K562 (cell line): ENCODE measurements around the gene NFATC1. TPM values are rescaled to one million over a fixed set of nuclear protein-coding genes. Genes with fewer than 3 reads are reported as not detected.

Experiments used
- ATAC-seq: fragments of 200-7000 bp; cut with Tn5 transposase; 3 replicates; pipeline ENCODE4 v1.9.1; 2020; ENCODE audit warnings: moderate library complexity
- BruUV-seq: library from RNA; stranded (reverse); fragments of 400-500 nt; replicated peaks from 2 replicates; lab custom pipeline; 2021; lab: Mats Ljungman, UMichigan
- CTCF ChIA-PET: fragments of 300-600 bp; formaldehyde crosslinking; extraction: SDS; loops from one replicate; lab custom pipeline; 2021; ENCODE audit warnings: low intra/inter-chr PET ratio; lab: Yijun Ruan, JAX
- POLR2A ChIA-PET: fragments of 300-600, 350-650 bp; sonication (Branson Sonifier 250); formaldehyde crosslinking; extraction: SDS; loops from one replicate; lab custom pipeline; 2021; ENCODE audit warnings: antibody characterized with exemption, inconsistent platforms; lab: Yijun Ruan, JAX
- DNase-seq, 4 experiments: peaks; one replicate each; pipeline versions ENCODE4 v3.0.0 to v3.0.0-alpha.2; 2011 to 2018; ENCODE audit warnings: low spot score in 3 of 4, mixed read lengths in 3 of 4; ENCODE audit errors: extremely low read depth in 1 of 4
- FAIRE-seq: peaks from 2 replicates; lab custom pipeline; 2011; peaks lifted over from hg19 to GRCh38; lab: Jason Lieb, UNC
- H2AFZ ChIP-seq: 2 replicates; pipeline ENCODE4 v1.6.0; 2011; ENCODE audit warnings: low read depth, low read length, control low read depth, inconsistent platforms
- H3K27ac ChIP-seq: fragments of 200-600 bp; 3 replicates; pipeline ENCODE4 v1.8.0; 2011; ENCODE audit warnings: low read depth, mild to moderate bottlenecking, control low read depth, inconsistent platforms, low read length, moderate library complexity, mixed read lengths; ENCODE audit errors: extremely low read depth
- H3K27me3 ChIP-seq, 2 experiments: fragments of 300-600 bp in 1 of 2; 2 replicates in 1 of 2; 3 replicates in 1 of 2; pipeline versions ENCODE4 v1.6.0 to v1.8.0; 2011; ENCODE audit warnings: inconsistent platforms in 2 of 2, low read length in 2 of 2, mild to moderate bottlenecking in 1 of 2, mixed read lengths in 1 of 2, moderate library complexity in 1 of 2; ENCODE audit not compliant: control insufficient read depth in 2 of 2, insufficient read depth in 2 of 2
- H3K36me3 ChIP-seq: fragments of 300-600 bp; 3 replicates; pipeline ENCODE4 v1.8.0; 2011; ENCODE audit warnings: mild to moderate bottlenecking, low read length, inconsistent platforms; ENCODE audit not compliant: control insufficient read depth, insufficient read depth
- H3K4me1 ChIP-seq, 2 experiments: fragments of 200-600 bp in 1 of 2; replicated peaks in 1 of 2; 2 replicates in 1 of 2; 3 replicates in 1 of 2; pipeline versions ENCODE4 v1.5.1 to v1.8.0; 2011; ENCODE audit warnings: inconsistent platforms in 2 of 2, low read length in 2 of 2, mild to moderate bottlenecking in 1 of 2, mixed read lengths in 1 of 2, moderate library complexity in 1 of 2; ENCODE audit not compliant: control insufficient read depth in 2 of 2, insufficient read depth in 2 of 2
- H3K4me2 ChIP-seq: 2 replicates; pipeline ENCODE4 v1.6.1; 2011; ENCODE audit warnings: low read length, control low read depth, inconsistent platforms, mixed read lengths; ENCODE audit not compliant: insufficient read depth
- H3K4me3 ChIP-seq: fragments of 200-600 bp; sonication (generic), shearing (Covaris generic); 2 replicates; pipeline ENCODE4 v1.5.1; 2016; ENCODE audit warnings: control low read depth, inconsistent platforms
- H3K79me2 ChIP-seq: fragments of 200-600 bp; 3 replicates; pipeline ENCODE4 v1.8.0; 2011; ENCODE audit warnings: low read length, inconsistent platforms; ENCODE audit not compliant: control insufficient read depth, insufficient read depth
- H3K9ac ChIP-seq, 2 experiments: 2 replicates each; pipeline versions ENCODE4 v1.6.0 to v1.6.1; 2011; ENCODE audit warnings: low read depth in 2 of 2, low read length in 2 of 2, control low read depth in 1 of 2, inconsistent platforms in 1 of 2, mild to moderate bottlenecking in 1 of 2, mixed read lengths in 1 of 2; ENCODE audit not compliant: insufficient read depth in 1 of 2
- H3K9me1 ChIP-seq: one replicate; pipeline ENCODE4 v1.6.0; 2011; ENCODE audit warnings: inconsistent platforms, mild to moderate bottlenecking, low read length, moderate library complexity; ENCODE audit not compliant: control insufficient read depth, insufficient read depth
- H3K9me3 ChIP-seq: replicated peaks from 2 replicates; pipeline ENCODE4 v1.5.1; 2011; ENCODE audit warnings: low read depth, low read length, inconsistent platforms; ENCODE audit not compliant: control insufficient read depth, insufficient read depth
- H4K20me1 ChIP-seq: replicated peaks from 2 replicates; pipeline ENCODE4 v1.6.1; 2011; ENCODE audit warnings: low read length, inconsistent platforms, mixed read lengths; ENCODE audit not compliant: control insufficient read depth, insufficient read depth
- CBFB ChIP-seq: sonication (generic); formaldehyde crosslinking; IDR thresholded peaks from 2 replicates; pipeline ENCODE4 v1.4.0; 2020; ENCODE audit warnings: mild to moderate bottlenecking, missing genetic modification reagents
- EP400 ChIP-seq: fragments of 450-650 bp; IDR thresholded peaks from 2 replicates; pipeline ENCODE4 v1.6.1; 2017; ENCODE audit warnings: antibody characterized with exemption, mild to moderate bottlenecking, moderate library complexity
- KLF16 ChIP-seq: IDR thresholded peaks from 2 replicates; pipeline ENCODE4 v1.6.1; 2016; ENCODE audit warnings: antibody characterized with exemption
- MED1 ChIP-seq: sonication (generic); formaldehyde crosslinking; IDR thresholded peaks from 2 replicates; pipeline ENCODE4 v1.8.1; 2023; ENCODE audit warnings: missing genetic modification reagents, borderline replicate concordance
- SPI1 ChIP-seq: IDR thresholded peaks from 2 replicates; pipeline ENCODE4 v1.6.1; 2011; ENCODE audit warnings: low read depth, low read length, control low read depth, borderline replicate concordance
- TEAD1 ChIP-seq, 2 experiments: fragments of 450-650 bp in 1 of 2; sonication (generic) in 1 of 2; formaldehyde crosslinking; IDR thresholded peaks; 2 replicates each; pipeline versions ENCODE4 v1.4.0 to v1.8.0; 2020 to 2022; ENCODE audit warnings: mild to moderate bottlenecking in 2 of 2, missing genetic modification reagents in 1 of 2
- TEAD2 ChIP-seq: fragments of 450-650 bp; IDR thresholded peaks from 2 replicates; pipeline ENCODE4 v1.6.1; 2016; ENCODE audit warnings: missing genetic modification characterization, control low read depth, missing compliant biosample characterization
- ZNF24 ChIP-seq: fragments of 450-650 bp; IDR thresholded peaks from 2 replicates; pipeline ENCODE4 v1.6.1; 2016
- ZSCAN32 ChIP-seq: fragments of 450-650 bp; formaldehyde crosslinking; IDR thresholded peaks from 2 replicates; pipeline ENCODE4 v1.4.0; 2020; ENCODE audit warnings: mild to moderate bottlenecking, moderate library complexity
- WGBS: fragments of 100-300 bp; shearing (Covaris generic); methylation state at CpG from one replicate; pipeline ENCODE4 v1.1.6; 2016; ENCODE audit warnings: low coverage, mixed read lengths; ENCODE audit not compliant: insufficient coverage; ENCODE audit errors: missing lambda C conversion rate; 5-methylcytosine and 5-hydroxymethylcytosine counted together
- in situ Hi-C: fragments of 300-500 bp; cut with MboI; formaldehyde crosslinking; loops from 4 replicates; pipeline ENCODE4 v1.15.0; 2018; ENCODE audit warnings: inconsistent platforms, mixed read lengths
- intact Hi-C: fragments of 100-400 bp; cut with micrococcal nuclease; formaldehyde crosslinking; loops from 2 replicates; pipeline ENCODE4 v1.14.2; 2022
- polyA plus RNA-seq, 8 experiments: library from polyadenylated mRNA; depleted of rRNA in 4 of 8; stranded (reverse) in 5 of 8; unstranded in 3 of 8; fragments of >200 nt; fragmentation: Nextera tagmentation in 2 of 8; fragmentation: Illumina TruSeq in 1 of 8; extraction: Ambion mirVana in 2 of 8; extraction: Trizol in 1 of 8; gene quantifications; 2 replicates each; pipeline versions ENCODE4 v1.2.1 to v1.2.3, GENCODE V29; 2011 to 2014; ENCODE audit warnings: inconsistent platforms in 1 of 8, missing spikeins in 1 of 8
- total RNA-seq, 7 experiments: library from RNA; depleted of rRNA in 6 of 7; stranded (reverse); fragments of >200 nt in 6 of 7; fragmentation: Illumina TruSeq in 2 of 7; extraction: Trizol in 2 of 7; gene quantifications; 2 replicates each; pipeline versions ENCODE4 v1.2.1 to v1.2.3, GENCODE V29; 2011 to 2021; ENCODE audit warnings: low replicate concordance in 1 of 7
- TF ChIP-seq, protein P1 (sequence below): sonication (generic); formaldehyde crosslinking; IDR thresholded peaks from 2 replicates; pipeline ENCODE4 v1.8.1; 2023; ENCODE audit warnings: mild to moderate bottlenecking, missing genetic modification reagents, moderate library complexity
- TF ChIP-seq, protein P2 (sequence below): sonication (generic); formaldehyde crosslinking; IDR thresholded peaks from 2 replicates; pipeline ENCODE4 v1.8.0; 2022; ENCODE audit warnings: mild to moderate bottlenecking, missing genetic modification reagents

The NFATC1 gene
- total and polyA plus RNA-seq, 9 of the 15 experiments (the other 6 are each of a cell fraction or from before 2014, with no cell fraction given) = 1.1 to 16.4 (median 2.5) TPM

DNA sequence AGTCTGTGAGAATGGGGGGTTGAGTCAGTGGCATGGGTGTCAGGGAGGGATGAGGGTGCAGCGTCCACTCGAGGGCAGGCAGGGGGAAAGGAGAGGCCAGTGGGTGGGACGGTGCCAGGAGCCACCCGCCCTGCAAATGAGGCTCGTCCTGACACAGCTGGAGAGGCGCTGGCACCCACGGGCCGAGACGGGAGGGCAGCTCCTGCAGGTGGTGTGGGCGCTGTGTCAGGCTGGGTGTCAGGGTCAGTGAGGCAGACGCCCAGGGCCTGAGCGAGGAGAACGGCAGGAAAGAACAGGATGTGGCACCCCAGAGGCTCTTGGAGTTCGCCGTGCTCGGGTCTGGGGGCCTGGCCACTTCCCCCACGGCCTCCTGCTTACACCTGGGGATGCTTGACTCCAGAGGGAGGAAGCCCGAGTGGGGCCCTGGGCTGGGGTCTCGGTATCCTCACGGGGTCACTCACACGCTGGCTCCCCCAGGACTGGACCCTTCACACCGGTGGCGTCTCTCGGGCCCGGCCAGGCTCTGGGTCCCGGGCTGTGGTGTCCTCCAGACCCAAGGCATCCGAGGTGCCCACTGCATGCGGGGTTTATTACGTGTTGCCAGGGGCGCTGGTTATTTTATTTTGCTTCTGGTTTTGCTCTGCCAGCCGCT lies 153.4 kb downstream of the NFATC1 start:
- H3K27me3 ChIP-seq = peaks cover 28 to 60% of the 10 kb centered on the region in 2 experiments; a peak in 4 of 5 replicates
- H2AFZ ChIP-seq = no peak overlapping the region
- H3K36me3 ChIP-seq = no peaks in the 10 kb centered on the region
- H3K4me1 ChIP-seq = peaks cover 0 to 19% of the 10 kb centered on the region in 2 experiments; a peak in 2 of 5 replicates
- intact Hi-C loops = no loop called here
- in situ Hi-C loops = loop anchor here (5.0 kb wide), 1 partner anchor 78 kb away; no protein-coding TSS in a partner anchor
- 0 out of 2 replicates have a peak, but pooled peaks cover 11% of the 10 kb centered on the region for H4K20me1 ChIP-seq
- POLR2A ChIA-PET = interaction anchor here (0.6 to 0.7 kb wide), 3 partner anchors 10 to 133 kb away, joined by 3 to 4 read pairs (median 3); no protein-coding TSS in a partner anchor
- no peak overlapping the region for H3K4me2 ChIP-seq
- H3K79me2 ChIP-seq = no peaks in the 10 kb centered on the region
- DNase-seq (no peak), FAIRE-seq (no peak), ATAC-seq (no peak)
- 2% methylated on average over 6 of the region's 31 CpGs for WGBS
- BruUV-seq = no TSS peak
- no peaks in the 10 kb centered on the region for H3K9me3 ChIP-seq
- H3K9ac ChIP-seq = no peak overlapping the region
- no peaks in the 10 kb centered on the region for H3K9me1 ChIP-seq
- CTCF ChIA-PET = no interaction called here
- TF ChIP-seq, protein P1, sequence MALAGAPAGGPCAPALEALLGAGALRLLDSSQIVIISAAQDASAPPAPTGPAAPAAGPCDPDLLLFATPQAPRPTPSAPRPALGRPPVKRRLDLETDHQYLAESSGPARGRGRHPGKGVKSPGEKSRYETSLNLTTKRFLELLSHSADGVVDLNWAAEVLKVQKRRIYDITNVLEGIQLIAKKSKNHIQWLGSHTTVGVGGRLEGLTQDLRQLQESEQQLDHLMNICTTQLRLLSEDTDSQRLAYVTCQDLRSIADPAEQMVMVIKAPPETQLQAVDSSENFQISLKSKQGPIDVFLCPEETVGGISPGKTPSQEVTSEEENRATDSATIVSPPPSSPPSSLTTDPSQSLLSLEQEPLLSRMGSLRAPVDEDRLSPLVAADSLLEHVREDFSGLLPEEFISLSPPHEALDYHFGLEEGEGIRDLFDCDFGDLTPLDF (CRISPR knock-in tag) = no peak
- TF ChIP-seq CBFB (CRISPR knock-in tag) = no peak
- TF ChIP-seq TEAD1 (CRISPR knock-in tag; IDR thresholded peaks at IDR 0.05) = no peak
- no peak for TF ChIP-seq SPI1
- TF ChIP-seq ZSCAN32 (CRISPR knock-in tag) = no peak
- TF ChIP-seq TEAD2 (tag) = no peak
- no peak for TF ChIP-seq KLF16
- no peak for TF ChIP-seq ZNF24
- no peak for TF ChIP-seq MED1 (CRISPR knock-in tag)
- TF ChIP-seq EP400 = no peak
- TF ChIP-seq, protein P2, sequence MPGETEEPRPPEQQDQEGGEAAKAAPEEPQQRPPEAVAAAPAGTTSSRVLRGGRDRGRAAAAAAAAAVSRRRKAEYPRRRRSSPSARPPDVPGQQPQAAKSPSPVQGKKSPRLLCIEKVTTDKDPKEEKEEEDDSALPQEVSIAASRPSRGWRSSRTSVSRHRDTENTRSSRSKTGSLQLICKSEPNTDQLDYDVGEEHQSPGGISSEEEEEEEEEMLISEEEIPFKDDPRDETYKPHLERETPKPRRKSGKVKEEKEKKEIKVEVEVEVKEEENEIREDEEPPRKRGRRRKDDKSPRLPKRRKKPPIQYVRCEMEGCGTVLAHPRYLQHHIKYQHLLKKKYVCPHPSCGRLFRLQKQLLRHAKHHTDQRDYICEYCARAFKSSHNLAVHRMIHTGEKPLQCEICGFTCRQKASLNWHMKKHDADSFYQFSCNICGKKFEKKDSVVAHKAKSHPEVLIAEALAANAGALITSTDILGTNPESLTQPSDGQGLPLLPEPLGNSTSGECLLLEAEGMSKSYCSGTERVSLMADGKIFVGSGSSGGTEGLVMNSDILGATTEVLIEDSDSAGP (CRISPR knock-in tag) = no peak
- no peak overlapping the region for H3K27ac ChIP-seq
- H3K4me3 ChIP-seq = no peak overlapping the region
